Activated CD4-positive, alpha-beta T cell treated with anti-CD3 and anti-CD28 coated beads for 24 hours (primary cell): ENCODE measurements around the gene TMEM219.
"Not testable (repeated sequence)": the region's sequence is repeated elsewhere in the genome, so short reads cannot be mapped to it uniquely, and the experiment has no call there.

Experiments
- DNase-seq, 2 donors: peaks; one replicate each; pipeline ENCODE4 v3.0.0-alpha.2; 2020; ENCODE audit warnings: low read depth in 2 of 2

TMEM219 gene

GRCh38 chr16:30011714-30012504 lies 50.0 kb downstream of the TMEM219 start:
- DNase-seq, result no peak

GRCh38 chr16:30012598-30012997 lies 50.7 kb downstream of the TMEM219 start:
- DNase-seq, result not testable (repeated sequence)

- not testable (repeated sequence) for DNase-seq
Observed at GRCh38 chr16:30015450-30015849, 53.6 kb downstream of the TMEM219 start.

GRCh38 chr16:30016555-30017276 lies 54.8 kb downstream of the TMEM219 start:
- no peak for DNase-seq

GRCh38 chr16:30017277-30017656 lies 55.4 kb downstream of the TMEM219 start:
- no peak for DNase-seq

- DNase-seq, result not testable (repeated sequence)
Observed at GRCh38 chr16:30017937-30018336, 56.1 kb downstream of the TMEM219 start.

GRCh38 chr16:30018731-30019158 lies 56.9 kb downstream of the TMEM219 start:
- DNase-seq, result no peak
